GM20431 (cell line): Measurements from ENCODE around the gene SCIMP.

Experiments
- in situ Hi-C: fragments of 300-500 bp; cut with MseI, MboI; formaldehyde crosslinking; loops from one replicate; pipeline ENCODE4 v1.15.0; 2020; ENCODE audit warnings: low sequenced_read_pairs; ENCODE audit not compliant: unreplicated experiment

Gene SCIMP

DNA sequence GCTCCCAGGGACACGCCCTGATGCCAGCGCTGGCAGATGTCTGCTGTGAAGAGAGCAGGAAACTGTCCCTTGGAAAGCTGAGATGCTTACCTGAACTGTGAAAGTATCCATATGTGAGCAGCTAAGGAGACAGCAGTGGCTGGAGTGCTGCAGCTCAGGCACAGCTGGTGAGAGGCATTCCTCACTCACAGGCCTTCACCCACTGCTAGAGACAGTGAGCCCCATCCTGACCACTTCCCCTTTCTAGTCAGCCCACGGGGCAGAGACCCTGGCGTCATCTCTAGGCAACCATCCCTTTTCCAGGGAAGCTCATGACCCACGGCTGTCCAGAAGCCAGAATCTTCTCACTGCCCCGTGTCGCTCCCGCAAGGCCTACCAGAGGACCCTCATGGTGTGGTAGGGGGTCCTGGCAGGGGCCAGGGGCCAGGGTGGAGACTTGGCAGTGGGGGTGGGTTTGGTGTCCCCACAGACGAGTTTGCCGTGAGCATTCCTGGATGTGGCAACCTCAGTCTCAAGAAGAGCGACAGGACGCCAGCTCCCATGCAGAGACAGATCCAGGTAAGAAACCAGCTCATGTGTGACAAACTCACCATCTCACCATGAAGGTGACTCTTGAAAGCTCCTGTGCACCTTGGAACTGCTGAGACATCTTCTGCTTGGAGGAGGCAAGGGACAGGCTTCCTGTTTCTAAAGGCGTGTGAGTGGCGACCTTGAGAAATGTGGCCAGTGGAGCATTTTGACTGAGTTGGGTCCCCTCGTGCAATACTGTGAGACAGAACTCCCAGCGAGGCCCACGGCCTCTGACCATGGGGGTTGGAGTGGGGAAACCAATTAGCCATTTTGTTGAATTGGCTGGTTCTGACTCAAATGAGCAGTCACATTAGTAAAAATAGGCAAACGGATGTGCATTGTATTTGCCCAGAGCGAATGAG lies at the start of gene SCIMP:
Gene SCIMP, minus strand, starts transcription at position 216 of the 932 bp plus-strand sequence. Its CDS starts 105 bp downstream, at position 111.
- in situ Hi-C loops: no loop called here

DNA sequence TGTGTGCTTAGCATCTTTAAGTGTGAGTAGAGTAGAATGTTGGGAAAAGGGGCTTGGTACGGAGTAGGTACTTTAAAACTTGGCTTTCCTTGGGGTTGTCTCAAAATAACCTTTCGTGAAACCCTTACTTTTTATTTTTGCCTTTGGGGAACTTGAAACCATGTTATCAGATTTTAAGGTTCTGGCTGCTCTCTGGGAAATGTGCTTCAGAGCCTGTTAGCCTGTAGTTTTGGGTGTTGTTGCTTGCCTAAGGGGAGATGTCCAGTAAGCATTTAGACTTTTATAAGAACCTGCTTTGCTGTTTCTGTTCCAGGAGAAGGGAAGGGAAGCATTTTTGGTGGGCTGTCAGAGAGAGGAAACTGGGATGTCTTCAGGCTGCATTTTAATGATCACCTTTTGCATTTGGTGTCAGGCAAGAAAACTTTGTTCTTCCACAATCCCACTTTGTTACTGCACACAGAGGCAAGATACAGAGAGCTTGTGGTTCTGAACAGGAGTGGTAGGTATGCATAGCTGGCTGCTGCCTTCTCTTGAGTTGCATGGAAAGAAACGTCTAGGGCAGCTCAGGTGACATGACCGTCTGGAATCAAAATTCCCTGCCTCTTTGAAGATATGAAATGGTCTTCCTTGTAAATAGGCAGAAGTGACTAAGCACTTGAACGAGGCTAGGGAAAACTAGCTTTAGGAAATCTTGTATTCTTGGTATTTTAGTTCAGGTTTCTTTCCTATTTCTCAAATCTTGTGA lies 49.1 kb upstream of the SCIMP start:
- in situ Hi-C loops: no loop called here

- in situ Hi-C loops: no loop called here
Measured at GRCh38 chr17:5282642-5283217, 48.1 kb upstream of the SCIMP start.

DNA sequence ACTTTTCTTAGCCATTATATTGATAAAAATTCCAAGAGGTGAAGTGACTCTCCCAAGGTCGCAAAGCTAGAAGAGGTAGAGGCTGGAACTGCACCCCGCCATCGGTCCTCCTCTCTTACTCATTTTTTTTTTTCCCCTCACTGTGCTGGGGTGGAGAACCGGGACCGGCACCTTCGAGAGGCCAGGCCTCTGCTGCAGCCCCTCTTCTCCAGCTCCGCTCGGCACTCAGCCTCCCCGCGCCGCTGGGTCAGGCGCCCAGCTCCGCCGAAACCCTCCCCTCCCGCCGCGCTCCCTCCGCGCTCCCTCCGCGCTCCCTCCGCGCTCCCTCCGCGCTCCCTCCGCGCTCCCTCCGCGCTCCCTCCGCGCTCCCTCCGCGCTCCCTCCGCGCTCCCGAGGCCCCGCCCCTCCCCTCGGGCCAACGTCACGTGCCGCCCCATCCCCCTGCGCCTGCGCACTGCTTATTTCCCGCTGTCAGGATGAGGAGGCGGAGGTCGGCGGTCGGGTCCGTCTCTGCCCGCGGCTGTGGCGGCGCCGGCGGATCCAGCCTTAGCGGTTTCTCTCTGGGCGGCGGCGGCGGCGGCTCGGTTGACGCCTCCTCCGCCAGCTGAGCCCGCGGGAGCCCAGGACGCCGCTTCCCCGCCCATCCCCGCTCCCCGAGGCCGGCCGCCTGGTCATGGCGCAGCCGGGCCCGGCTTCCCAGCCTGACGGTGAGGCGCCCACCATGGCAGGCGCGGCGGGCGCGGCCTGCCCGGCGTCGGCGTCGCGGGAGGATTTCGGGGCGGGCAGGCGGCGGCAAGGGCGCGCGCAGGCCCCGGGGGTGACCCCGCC lies 47.4 kb upstream of the SCIMP start, which contains the start of gene RABEP1:
Gene RABEP1, plus strand, starts transcription at position 471 of the 828 bp plus-strand sequence. Its CDS starts 203 bp downstream, at position 674.
- in situ Hi-C loops: no loop called here

DNA sequence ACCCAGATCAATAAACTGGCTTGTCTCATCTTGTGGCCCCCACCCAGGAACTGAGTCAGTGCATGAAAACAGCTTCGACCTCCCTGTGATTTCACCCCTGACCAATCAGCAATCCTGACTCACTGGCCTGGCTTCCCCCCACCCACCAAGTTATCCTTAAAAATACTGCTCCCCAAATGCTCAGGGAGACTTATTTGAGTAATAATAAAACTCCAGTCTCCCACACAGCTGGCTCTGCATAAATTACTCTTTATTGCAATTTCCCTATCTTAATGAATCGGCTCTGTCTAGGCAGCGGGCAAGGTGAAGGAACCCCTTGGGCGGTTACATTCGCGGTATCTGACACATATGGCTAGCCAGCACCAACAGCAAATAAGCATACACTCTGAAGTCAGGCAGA lies 37.7 kb upstream of the SCIMP start:
- in situ Hi-C loops: no loop called here

- in situ Hi-C loops: no loop called here
Measured at GRCh38 chr17:5269241-5269960, 34.7 kb upstream of the SCIMP start.

DNA sequence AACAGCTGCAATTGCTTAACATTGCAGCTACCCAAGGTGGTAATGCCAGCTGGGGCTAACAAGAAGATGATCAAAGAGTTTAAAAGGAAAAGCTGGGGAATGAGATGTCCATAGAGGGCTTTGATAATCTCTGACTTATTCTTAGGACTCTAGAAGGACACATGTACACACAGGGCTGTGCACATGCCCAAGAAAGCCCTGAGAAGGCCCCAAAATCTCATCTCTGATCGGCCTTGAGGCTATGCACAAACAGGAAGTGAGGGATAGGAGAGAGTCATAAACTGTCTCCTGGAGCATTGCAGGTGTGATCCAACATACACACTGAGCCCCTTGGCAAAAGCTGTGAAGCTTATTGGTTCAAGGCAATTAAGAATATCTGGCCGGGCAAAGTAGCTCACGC lies 30.2 kb upstream of the SCIMP start:
- in situ Hi-C loops: no loop called here

- in situ Hi-C loops: no loop called here
Measured at GRCh38 chr17:5263441-5263840, 28.8 kb upstream of the SCIMP start.

DNA sequence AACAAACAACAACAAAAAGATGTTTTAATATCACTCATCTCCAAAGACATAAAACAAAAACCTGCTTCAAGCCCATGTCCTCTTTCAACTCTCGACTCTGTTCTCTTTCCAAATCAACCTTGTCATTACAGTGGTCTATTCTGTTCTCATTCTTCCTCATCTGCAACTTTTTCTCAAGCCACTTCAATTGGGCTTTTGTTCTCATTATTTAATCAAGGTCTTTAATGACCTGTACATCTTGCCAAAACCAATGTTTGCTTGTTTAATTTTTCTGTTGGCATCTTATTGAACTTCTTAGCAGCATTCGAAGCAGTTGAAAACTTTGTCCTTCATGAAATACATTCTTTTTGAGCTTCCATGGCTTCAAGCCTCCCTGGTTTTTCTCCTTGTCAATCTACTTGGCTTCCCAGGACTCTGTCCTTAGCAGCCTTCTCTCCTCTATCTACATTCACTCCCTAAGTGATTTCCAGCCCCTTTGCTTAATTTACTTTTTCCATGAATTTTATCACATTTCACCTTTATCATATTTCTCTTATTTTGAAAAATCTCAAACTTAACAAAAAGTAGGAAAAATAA lies 27.8 kb upstream of the SCIMP start:
- in situ Hi-C loops: no loop called here

- in situ Hi-C loops: no loop called here
Measured at GRCh38 chr17:5260542-5260941, 25.9 kb upstream of the SCIMP start.

DNA sequence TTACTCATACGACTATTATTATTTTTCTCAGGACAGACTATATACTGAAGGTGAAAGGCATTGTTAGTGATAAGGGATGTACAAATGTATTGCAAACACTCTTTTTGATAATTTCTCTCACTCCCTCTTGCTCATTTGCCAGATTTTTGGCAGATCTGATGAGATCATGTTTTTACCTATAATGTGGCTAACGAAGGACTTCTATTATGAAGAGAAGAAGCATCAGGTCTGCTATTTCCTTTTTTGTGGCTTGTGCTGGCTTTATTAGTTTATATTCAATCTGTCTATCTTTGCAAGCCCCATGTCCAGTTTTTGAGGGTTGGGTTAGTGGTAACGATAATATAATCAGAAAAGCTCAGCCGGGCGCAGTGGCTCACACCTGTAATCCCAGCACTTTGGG lies 22.5 kb upstream of the SCIMP start:
- in situ Hi-C loops: no loop called here

GRCh38 chr17:5254903-5255521 lies 20.4 kb upstream of the SCIMP start:
- in situ Hi-C loops: no loop called here

DNA sequence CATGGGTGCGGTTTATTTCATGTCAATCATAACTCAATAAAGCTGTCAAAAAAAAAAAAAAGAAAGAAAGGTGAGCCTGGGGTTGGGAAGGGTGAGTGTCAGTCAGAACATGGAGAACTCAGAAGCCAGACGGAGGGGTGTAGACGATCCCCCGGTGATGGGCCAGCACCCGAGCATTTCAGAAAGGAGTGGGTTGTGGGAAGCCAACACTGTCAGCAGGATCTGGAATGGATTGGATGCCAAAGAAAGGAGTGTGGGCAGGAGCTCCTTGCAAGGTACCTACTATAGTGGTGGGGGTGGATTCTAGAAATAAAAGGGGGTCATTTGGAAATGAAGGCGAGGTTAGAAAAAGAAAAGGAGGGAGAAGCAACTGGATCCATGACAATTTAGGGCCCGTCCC lies 19.8 kb upstream of the SCIMP start:
- in situ Hi-C loops: no loop called here

DNA sequence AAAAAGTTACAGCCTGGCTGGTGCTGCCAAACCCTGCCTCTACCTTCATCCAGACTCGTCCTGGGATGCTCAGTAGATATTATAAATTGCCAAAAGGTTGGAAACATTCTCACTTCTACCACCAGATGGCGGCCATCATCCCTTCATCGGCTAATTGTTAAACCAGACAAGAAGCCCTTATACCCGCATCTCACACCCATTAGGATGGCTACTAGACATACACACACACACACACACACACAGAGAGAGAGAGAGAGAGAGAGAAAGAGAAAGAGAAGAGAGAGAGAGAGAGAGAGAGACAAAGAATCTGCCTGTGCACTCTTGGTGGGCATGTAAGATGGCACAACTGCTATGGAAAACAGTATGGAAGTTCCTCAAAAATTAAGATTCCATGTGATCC lies 15.0 kb upstream of the SCIMP start:
- in situ Hi-C loops: no loop called here

DNA sequence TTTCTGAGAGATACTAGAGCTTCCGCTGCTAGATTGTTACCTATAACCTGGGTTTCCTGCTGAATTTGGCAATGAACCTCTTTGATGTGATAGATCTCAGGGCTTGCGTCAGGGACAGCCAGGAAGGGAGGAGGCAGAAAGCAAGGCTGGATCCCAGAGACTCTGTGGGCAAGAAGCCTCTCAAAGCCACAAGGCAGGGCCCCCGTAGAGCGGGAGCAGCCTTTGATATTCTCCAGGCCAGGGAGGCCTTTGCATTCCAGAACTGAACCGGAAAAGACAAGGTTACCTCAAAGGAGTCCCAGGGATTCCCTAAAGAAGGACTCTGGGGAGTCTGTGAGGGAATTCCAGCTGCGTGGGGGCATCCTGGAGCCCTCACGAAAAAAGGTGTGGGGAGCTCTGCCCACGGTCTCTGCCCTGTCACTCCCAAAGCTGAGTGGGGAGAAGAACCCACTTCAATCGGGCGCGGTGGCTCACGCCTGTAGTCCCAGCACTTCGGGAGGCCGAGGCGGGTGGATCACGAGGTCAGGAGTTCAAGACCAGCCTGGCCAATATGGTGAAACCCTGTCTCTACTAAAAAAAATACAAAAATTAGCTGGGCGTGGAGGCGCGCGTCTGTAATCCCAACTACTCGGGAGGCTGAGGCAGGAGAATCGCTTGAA lies 14.3 kb upstream of the SCIMP start:
- in situ Hi-C loops: no loop called here

GRCh38 chr17:5247621-5248020 lies 13.0 kb upstream of the SCIMP start:
- in situ Hi-C loops: no loop called here

- in situ Hi-C loops: no loop called here
Measured at GRCh38 chr17:5241861-5242671, 7.4 kb upstream of the SCIMP start.
